Stimulated activated naive B cell treated with anti-CD40 and anti-IgM and Interleukin-4, amounts not matched to agents 10 μg/mL and 1 μg/mL and 100 μg/mL, for 72 hours (primary cell): ENCODE data around the gene ERCC6L2.
A peak's percentile ranks its signal among the peaks of the same experiment; 100 is the strongest.

Experiments used
- ATAC-seq, 2 donors: fragments of 150-1000 bp; cut with Tn5 transposase; replicated peaks; 2 replicates each; pipeline ENCODE4 v1.10.0; 2021; ENCODE audit warnings: moderate library complexity in 1 of 2
- DNase-seq: peaks from one replicate; pipeline ENCODE4 v3.0.0; 2021
- H3K27ac Mint-ChIP-seq: one replicate; pipeline ENCODE4 v1.8.0; 2022; ENCODE audit warnings: mild to moderate bottlenecking, mixed read lengths
- H3K27me3 Mint-ChIP-seq, 2 donors: one replicate each; pipeline ENCODE4 v1.8.0; 2022; ENCODE audit warnings: mixed read lengths in 2 of 2
- H3K36me3 Mint-ChIP-seq, 2 donors: one replicate each; pipeline ENCODE4 v1.8.0; 2022; ENCODE audit warnings: mixed read lengths in 2 of 2, mild to moderate bottlenecking in 1 of 2
- H3K4me1 Mint-ChIP-seq, 2 donors: one replicate each; pipeline ENCODE4 v1.8.0; 2022; ENCODE audit warnings: mixed read lengths in 2 of 2, mild to moderate bottlenecking in 1 of 2
- H3K4me3 Mint-ChIP-seq, 2 donors: one replicate each; pipeline ENCODE4 v1.8.0; 2022; ENCODE audit warnings: mild to moderate bottlenecking in 2 of 2, mixed read lengths in 2 of 2, moderate library complexity in 1 of 2
- H3K9me3 Mint-ChIP-seq, 2 donors: one replicate each; pipeline ENCODE4 v1.8.0; 2022; ENCODE audit warnings: mixed read lengths in 2 of 2, mild to moderate bottlenecking in 1 of 2

Gene ERCC6L2

GRCh38 chr9:95991326-95991725 lies 115.8 kb downstream of the ERCC6L2 start:
- Mint-ChIP-seq H3K4me3 (no peak overlapping the region), H3K9me3 (no peaks in the 10 kb centered on the region), H3K27ac (no peak overlapping the region), H3K27me3 (no peaks in the 10 kb centered on the region), H3K4me1 (no peaks in the 10 kb centered on the region), H3K36me3 (peaks cover 38 to 59% of the 10 kb centered on the region in 2 donors)
- DNase-seq (no peak), ATAC-seq (no peak)

- H3K4me3 Mint-ChIP-seq = no peak overlapping the region
- DNase-seq = no peak
- no peaks in the 10 kb centered on the region for H3K27me3 Mint-ChIP-seq
- no peaks in the 10 kb centered on the region for H3K9me3 Mint-ChIP-seq
- H3K27ac Mint-ChIP-seq = no peak overlapping the region
- H3K4me1 Mint-ChIP-seq = no peaks in the 10 kb centered on the region
- peaks cover 26 to 56% of the 10 kb centered on the region in 2 donors for H3K36me3 Mint-ChIP-seq
- ATAC-seq = no peak
Observed at GRCh38 chr9:95992536-95992935, 117.0 kb downstream of the ERCC6L2 start.

GRCh38 chr9:95993337-95993736 lies 117.8 kb downstream of the ERCC6L2 start:
- ATAC-seq (no peak), DNase-seq (no peak)
- no peak overlapping the region for H3K4me3 Mint-ChIP-seq
- H3K27ac Mint-ChIP-seq = no peak overlapping the region
- peaks cover 26 to 54% of the 10 kb centered on the region in 2 donors for H3K36me3 Mint-ChIP-seq
- no peaks in the 10 kb centered on the region for H3K4me1 Mint-ChIP-seq
- no peaks in the 10 kb centered on the region for H3K27me3 Mint-ChIP-seq
- H3K9me3 Mint-ChIP-seq = no peaks in the 10 kb centered on the region

GRCh38 chr9:95999390-95999789 lies 123.9 kb downstream of the ERCC6L2 start:
- H3K27me3 Mint-ChIP-seq = no peaks in the 10 kb centered on the region
- H3K36me3 Mint-ChIP-seq = peaks cover 33 to 63% of the 10 kb centered on the region in 2 donors
- H3K4me1 Mint-ChIP-seq = no peaks in the 10 kb centered on the region
- no peak for ATAC-seq
- DNase-seq = no peak
- peaks cover 6 to 11% of the 10 kb centered on the region in 2 donors for H3K9me3 Mint-ChIP-seq
- H3K27ac Mint-ChIP-seq = no peak overlapping the region
- no peak overlapping the region for H3K4me3 Mint-ChIP-seq

DNA sequence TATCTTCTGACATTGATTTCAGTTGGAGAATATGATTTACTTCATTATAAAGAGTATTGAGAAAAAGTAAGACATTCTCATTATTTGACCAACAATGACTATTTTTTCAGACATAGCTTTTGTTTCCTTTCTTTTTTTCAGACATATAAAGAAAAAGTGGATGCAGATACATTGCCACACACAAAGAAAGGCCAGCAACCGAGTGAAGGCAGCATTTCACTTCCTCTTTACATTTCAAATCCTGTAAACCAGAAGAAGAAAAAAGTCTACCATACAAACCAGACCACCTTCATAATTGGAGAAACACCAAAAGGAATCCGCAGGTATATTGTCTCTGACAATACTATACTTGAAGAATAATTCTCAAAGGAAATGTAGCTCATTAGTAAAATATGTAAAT lies 128.9 kb downstream of the ERCC6L2 start:
- Mint-ChIP-seq H3K36me3 (peaks cover 26 to 36% of the 10 kb centered on the region in 2 donors), H3K4me1 (no peaks in the 10 kb centered on the region), H3K4me3 (no peak overlapping the region), H3K27ac (no peak overlapping the region), H3K27me3 (no peaks in the 10 kb centered on the region), H3K9me3 (peaks cover 6 to 11% of the 10 kb centered on the region in 2 donors)
- DNase-seq (no peak), ATAC-seq (no peak)

DNA sequence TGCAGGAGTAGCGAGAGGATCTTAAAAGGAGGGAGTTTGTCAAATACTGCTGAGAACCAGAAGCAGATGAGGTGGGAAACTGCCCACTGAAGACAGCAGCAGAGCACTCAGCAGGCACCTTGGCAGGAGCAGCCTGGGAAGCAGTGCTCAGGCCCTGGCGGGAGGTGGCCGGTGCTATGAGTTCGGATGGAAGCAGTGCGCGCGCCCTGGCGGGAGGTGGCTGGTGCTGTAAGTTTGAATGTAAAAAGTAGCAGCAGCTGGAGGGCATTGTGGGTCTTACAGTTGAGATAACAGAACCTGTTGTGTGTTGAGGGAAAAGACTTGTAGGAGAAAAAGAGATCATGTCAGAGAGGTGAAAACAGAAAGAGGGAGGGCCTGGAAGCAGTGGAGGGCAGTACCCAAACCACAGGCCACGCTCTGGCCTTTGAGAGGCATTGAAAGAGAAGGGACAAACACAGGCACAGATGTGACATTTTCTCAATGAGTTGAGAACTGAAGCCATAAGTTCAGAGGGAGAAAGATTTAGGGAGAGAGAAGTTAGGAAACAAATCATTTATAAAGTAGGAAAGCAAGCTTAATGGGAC lies 130.9 kb downstream of the ERCC6L2 start:
- Mint-ChIP-seq H3K4me3 (no peak overlapping the region), H3K27ac (no peak overlapping the region), H3K36me3 (peaks cover 36 to 41% of the 10 kb centered on the region in 2 donors), H3K27me3 (no peaks in the 10 kb centered on the region), H3K4me1 (no peaks in the 10 kb centered on the region), H3K9me3 (peaks cover 7 to 11% of the 10 kb centered on the region in 2 donors)
- DNase-seq (no peak), ATAC-seq (peak in 1 of 2 donors; percentile 33)

GRCh38 chr9:96006961-96007360 lies 131.5 kb downstream of the ERCC6L2 start:
- Mint-ChIP-seq H3K4me3 (no peak overlapping the region), H3K36me3 (peaks cover 36 to 43% of the 10 kb centered on the region in 2 donors), H3K9me3 (peaks cover 7 to 11% of the 10 kb centered on the region in 2 donors), H3K4me1 (no peaks in the 10 kb centered on the region), H3K27ac (no peak overlapping the region), H3K27me3 (no peaks in the 10 kb centered on the region)
- ATAC-seq (no peak), DNase-seq (no peak)

DNA sequence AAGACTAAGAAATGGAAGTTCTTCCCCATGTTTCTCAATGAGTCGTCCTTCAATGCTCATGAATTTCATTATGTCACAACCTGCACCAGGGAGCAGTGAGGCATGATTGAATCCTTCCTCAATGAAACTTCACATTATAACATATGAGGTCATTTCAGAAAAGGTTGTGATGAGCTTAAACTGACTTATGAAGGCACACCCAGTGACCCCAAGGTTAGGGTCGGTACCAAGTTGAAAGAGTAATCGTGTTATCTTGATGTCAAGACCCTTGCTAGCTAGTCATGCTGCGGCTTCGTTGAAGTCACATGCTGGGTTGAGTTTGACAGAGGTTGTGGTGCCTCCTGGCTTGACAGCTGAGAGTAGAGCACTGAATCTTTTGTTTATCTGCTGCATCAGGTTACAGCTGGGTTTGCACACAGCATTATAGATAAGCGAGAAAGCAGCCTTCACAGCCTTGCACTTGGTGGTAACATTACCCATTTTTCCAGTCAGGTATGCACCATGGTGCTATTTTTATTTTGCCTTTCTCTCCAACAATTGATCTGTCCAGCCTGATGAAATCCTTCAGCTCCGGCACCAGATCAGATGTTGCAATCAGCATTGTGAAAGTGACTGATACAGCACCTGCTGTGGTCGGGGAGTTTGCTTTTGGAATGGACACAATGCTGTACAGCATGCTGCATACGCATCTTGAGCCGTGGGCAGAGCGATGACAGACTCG lies 133.2 kb downstream of the ERCC6L2 start:
- no peaks in the 10 kb centered on the region for H3K4me1 Mint-ChIP-seq
- no peak overlapping the region for H3K4me3 Mint-ChIP-seq
- H3K27ac Mint-ChIP-seq = no peak overlapping the region
- H3K36me3 Mint-ChIP-seq = peaks cover 33 to 34% of the 10 kb centered on the region in 2 donors
- H3K9me3 Mint-ChIP-seq = peaks cover 0 to 3% of the 10 kb centered on the region in 2 donors
- H3K27me3 Mint-ChIP-seq = no peaks in the 10 kb centered on the region
- DNase-seq (no peak), ATAC-seq (peak; percentile 68 to 74)

GRCh38 chr9:96009223-96009602 lies 133.7 kb downstream of the ERCC6L2 start:
- no peak overlapping the region for H3K27ac Mint-ChIP-seq
- H3K36me3 Mint-ChIP-seq = peaks cover 37% of the 10 kb centered on the region in 2 donors
- H3K4me3 Mint-ChIP-seq = no peak overlapping the region

GRCh38 chr9:96009690-96010472 lies 134.4 kb downstream of the ERCC6L2 start:
- Mint-ChIP-seq H3K36me3 (peaks cover 36 to 42% of the 10 kb centered on the region in 2 donors), H3K9me3 (peaks cover 0 to 3% of the 10 kb centered on the region in 2 donors), H3K27ac (no peak overlapping the region), H3K27me3 (no peaks in the 10 kb centered on the region), H3K4me1 (peaks cover 0 to 2% of the 10 kb centered on the region in 2 donors), H3K4me3 (no peak overlapping the region)
- DNase-seq (no peak), ATAC-seq (no peak)

More at GRCh38 chr9:96009223-96009602, 133.7 kb downstream of the ERCC6L2 start:
- ATAC-seq (no peak), DNase-seq (no peak)
- Mint-ChIP-seq H3K27me3 (no peaks in the 10 kb centered on the region), H3K9me3 (peaks cover 0 to 3% of the 10 kb centered on the region in 2 donors), H3K4me1 (peaks cover 0 to 2% of the 10 kb centered on the region in 2 donors)

DNA sequence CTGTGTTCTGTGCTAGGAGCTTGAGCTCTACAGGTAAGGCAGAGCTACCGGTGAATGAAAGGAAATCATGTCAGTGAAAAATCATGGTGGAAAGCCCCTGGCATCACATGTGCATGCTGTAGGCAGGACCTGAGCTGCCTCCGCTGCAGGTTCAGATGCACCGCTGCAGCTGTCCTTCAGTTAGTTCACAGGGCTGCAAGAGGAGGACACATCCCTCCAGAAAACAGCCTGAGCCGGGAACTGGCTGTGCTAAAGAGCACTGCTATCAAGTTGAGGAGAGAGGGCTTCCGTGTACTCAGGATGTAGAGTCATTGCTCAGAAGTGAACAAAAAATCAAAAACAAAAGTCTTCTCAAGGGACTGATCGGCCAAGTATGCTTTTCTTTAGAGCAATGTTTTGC lies 138.6 kb downstream of the ERCC6L2 start:
- Mint-ChIP-seq H3K27ac (no peak overlapping the region), H3K9me3 (peaks cover 0 to 3% of the 10 kb centered on the region in 2 donors), H3K4me3 (no peak overlapping the region), H3K4me1 (peaks cover 18 to 29% of the 10 kb centered on the region in 2 donors), H3K27me3 (peaks cover 0 to under 1% of the 10 kb centered on the region in 2 donors), H3K36me3 (peaks cover 50 to 55% of the 10 kb centered on the region in 2 donors)
- ATAC-seq = no peak
- no peak for DNase-seq

- H3K27ac Mint-ChIP-seq = peak overlapping the region; percentile 98
- peak overlapping the region; percentile 28 to 36 for H3K4me3 Mint-ChIP-seq
- peaks cover 12 to 20% of the 10 kb centered on the region in 2 donors for H3K27me3 Mint-ChIP-seq
- DNase-seq = no peak
- peak; percentile 79 to 86 for ATAC-seq
- peaks cover 42 to 50% of the 10 kb centered on the region in 2 donors for H3K36me3 Mint-ChIP-seq
- peaks cover 25 to 40% of the 10 kb centered on the region in 2 donors for H3K4me1 Mint-ChIP-seq
- H3K9me3 Mint-ChIP-seq = peaks cover 0 to 1% of the 10 kb centered on the region in 2 donors
Observed at GRCh38 chr9:96015876-96016686, 140.6 kb downstream of the ERCC6L2 start.
